GM21423 (cell line): ENCODE data around the gene ADAM15.

Experiments used
- ATAC-seq: cut with Tn5 transposase; IDR thresholded peaks from one replicate; pipeline ENCODE4 v1.9.1; 2021; ENCODE audit warnings: mild to moderate bottlenecking, moderate library complexity; ENCODE audit not compliant: unreplicated experiment

The ADAM15 gene

DNA sequence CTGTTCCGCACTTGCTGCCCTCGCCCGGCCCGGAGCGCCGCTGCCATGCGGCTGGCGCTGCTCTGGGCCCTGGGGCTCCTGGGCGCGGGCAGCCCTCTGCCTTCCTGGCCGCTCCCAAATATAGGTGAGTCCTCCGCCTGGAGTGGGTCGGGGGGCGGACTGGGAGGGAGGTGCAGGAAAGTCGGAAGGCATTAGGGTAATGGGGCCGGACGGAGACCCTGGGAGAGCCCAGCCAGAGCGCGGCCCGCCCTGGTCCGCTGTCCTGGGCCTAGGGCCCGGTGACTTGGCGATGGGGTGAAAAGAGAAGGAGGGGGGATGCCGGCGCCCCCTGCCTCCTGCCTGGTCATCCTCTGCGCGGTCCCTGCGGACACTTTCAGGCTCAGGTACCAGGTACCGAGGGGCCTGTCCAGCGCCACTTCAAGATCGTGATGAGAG lies 243 bp downstream of the ADAM15 start:
- ATAC-seq, result no peak

DNA sequence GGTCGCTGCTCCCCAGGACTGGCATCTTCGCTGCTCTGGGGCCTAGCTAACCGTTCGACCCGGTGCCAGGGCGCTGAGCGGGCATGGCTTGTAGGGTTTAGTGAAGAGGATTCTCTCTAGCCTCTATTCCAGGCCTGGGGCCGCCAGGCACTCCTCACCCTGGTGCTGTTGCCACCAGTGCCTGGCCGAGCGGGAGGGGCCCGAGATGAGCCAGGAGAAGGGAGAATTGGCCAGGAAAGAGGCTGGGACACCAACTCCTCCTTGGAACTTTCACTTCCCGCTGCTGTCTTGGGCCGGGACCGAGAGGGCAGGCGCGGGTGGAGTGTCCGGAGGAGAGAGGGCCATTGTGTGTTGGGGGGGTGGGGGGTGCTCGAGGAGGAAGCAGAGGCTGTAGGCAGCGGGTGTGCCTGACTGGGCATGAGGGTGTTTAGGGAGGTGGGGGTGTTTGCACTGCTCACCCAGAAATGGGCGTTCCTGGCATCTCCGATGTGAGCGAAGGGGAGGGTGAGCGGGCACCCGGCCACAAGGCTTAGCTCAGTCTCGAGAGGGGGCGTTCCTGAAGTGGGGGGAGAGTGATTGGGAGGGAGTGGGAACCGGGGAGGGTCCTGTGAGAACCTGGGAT lies 772 bp downstream of the ADAM15 start:
- no peak for ATAC-seq

DNA sequence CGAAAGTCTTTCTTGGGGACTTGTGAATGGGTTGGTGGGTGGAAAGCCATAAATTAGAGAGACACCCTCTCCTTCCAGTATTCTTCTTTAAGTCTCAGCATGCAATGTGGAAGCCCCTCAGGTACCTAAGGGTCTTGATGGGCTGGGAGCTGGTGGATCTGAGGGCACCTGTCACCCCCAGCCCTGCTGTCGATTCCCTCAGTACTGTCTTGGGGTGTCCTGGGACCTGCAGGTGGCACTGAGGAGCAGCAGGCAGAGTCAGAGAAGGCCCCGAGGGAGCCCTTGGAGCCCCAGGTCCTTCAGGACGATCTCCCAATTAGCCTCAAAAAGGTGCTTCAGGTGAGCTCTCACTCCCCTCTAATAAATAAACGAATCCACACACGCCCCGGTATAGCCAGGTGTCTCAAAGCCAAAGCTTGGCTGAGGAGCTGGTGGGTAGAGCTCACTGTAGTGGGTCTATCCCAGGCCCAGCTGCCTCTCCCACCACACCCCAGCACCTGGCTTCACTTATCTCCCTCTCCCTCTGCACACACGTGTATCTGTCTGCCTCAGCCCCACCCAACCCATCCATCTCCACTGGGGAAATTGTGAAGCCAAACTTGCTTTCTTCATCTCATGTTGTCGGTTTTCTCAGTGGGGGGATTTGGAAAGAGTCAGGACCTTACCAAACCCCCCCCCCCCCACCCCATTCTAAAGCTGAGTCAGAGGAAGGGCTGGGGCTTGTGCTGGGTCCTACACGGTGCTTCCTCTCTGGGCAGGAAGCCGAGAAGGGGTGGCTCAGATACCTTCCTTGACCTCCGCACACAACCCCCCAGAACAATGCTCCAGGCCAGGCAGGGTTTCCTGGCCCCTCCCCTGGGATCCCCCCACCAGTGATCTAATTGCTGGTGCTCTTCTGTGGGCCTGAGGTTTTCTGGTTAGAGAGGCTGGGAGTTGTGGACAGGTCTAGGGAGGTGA lies 1.6 kb downstream of the ADAM15 start:
- no peak for ATAC-seq

DNA sequence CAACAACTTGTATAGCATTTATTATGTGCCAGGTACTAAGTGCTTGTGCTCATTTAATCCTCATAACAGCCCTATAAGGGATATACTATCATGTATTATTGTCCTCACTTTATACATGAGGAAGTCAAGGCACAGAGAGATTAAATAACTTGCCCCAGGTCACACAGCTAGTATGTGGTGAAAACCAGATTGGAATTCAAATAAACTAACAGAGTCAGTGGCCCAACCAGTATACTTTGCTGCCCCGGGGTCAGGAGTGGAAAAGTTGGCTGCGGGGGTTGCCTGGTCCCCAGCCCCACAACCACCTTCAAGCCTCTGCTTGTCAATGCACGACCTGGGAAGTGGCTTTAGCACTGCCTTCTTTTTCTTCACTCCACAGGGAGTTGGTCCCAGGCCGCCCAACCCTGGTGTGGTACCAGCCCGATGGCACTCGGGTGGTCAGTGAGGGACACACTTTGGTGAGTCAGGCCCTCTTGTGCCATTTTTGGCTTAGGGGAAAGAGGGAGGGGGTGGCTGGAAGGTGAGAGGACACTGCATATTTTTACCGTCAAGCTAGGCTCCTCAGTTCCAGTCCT lies 2.5 kb downstream of the ADAM15 start:
- ATAC-seq, result no peak

DNA sequence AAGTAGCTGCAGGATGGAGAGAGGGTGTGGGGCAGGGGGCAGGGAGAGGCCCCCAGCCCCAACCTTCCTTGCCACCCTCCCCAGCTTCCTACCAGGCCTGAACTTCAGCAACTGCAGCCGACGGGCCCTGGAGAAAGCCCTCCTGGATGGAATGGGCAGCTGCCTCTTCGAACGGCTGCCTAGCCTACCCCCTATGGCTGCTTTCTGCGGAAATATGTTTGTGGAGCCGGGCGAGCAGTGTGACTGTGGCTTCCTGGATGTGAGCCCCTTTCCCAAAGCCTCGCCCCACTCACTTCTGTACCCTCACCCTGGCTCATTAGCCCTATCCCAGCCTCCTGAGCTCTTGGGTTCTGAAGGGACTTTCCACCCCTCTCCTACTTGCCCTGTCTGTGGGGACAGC lies 6.0 kb downstream of the ADAM15 start:
- ATAC-seq, result no peak

DNA sequence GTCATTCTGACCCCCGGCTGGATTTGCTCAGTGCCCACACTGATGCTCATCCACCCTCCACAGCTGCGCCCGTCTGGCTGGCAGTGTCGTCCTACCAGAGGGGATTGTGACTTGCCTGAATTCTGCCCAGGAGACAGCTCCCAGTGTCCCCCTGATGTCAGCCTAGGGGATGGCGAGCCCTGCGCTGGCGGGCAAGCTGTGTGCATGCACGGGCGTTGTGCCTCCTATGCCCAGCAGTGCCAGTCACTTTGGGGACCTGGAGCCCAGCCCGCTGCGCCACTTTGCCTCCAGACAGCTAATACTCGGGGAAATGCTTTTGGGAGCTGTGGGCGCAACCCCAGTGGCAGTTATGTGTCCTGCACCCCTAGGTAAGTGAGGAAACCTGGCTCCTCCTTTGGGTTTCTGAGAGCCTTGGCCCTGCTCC lies 6.7 kb downstream of the ADAM15 start:
- ATAC-seq, result no peak

DNA sequence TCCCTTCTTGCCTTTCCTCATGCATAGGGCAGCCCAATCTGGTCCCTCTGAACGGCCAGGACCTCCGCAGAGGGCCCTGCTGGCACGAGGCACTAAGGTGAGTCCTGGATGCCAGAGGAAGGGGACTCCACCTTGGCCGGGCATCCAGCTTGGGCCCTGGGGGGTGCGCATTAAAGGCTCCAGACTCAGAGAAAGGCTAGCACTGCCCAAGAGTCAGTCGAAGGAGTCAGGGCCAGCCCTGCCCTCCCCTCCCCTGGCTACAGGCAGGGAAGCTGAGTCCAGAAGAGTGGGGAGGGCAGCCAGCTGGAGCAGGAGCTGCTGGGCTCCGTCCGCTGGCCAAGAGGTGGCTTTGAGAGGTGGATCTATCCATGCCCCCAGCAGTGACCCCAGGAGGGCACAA lies 9.6 kb downstream of the ADAM15 start:
- no peak for ATAC-seq

DNA sequence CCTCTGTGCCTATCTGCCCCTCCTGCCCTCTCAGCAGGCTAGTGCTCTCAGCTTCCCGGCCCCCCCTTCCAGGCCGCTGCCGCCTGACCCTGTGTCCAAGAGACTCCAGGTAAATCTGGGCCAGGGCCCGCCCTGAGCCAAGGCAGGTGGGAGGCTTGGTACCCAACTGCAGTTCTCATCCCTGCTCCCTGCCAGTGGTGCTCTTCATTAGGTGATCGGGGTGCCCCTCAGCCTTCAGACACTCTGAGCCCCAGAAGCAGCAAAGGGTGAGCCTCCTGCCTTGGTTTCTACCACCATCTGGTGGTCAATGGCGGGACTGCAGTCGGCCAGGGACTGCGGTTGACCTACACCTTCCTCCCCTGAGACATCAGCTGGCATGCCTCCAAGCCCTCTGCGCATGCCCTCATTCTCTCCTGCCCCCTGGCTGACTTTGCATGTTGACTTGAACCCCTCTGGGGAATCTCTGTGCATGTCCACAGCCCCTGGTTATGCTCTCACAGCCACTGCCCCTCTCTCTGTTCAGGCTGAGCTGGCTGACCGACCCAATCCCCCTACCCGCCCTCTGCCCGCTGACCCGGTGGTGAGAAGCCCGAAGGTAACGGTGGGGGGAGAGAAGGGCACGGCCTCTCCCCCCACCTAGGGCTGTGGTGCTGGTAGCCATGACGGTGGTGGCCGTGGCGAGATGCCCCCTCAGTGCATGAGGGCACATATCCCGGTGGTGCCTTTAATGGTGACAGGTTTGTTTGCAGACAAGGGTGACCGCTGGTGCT lies 10.4 kb downstream of the ADAM15 start:
- ATAC-seq, result peak; percentile 46

DNA sequence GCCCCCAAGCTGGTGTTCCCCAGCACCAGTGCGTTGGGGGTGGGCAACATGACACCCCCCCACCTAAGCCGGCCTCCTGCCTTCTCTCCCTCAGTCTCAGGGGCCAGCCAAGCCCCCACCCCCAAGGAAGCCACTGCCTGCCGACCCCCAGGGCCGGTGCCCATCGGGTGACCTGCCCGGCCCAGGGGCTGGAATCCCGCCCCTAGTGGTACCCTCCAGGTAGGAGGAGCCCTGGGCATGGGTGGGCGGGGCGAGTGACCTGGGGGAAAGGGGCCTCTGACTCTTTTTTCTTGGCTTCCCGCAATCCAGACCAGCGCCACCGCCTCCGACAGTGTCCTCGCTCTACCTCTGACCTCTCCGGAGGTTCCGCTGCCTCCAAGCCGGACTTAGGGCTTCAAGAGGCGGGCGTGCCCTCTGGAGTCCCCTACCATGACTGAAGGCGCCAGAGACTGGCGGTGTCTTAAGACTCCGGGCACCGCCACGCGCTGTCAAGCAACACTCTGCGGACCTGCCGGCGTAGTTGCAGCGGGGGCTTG lies 11.1 kb downstream of the ADAM15 start:
- ATAC-seq, result no peak

DNA sequence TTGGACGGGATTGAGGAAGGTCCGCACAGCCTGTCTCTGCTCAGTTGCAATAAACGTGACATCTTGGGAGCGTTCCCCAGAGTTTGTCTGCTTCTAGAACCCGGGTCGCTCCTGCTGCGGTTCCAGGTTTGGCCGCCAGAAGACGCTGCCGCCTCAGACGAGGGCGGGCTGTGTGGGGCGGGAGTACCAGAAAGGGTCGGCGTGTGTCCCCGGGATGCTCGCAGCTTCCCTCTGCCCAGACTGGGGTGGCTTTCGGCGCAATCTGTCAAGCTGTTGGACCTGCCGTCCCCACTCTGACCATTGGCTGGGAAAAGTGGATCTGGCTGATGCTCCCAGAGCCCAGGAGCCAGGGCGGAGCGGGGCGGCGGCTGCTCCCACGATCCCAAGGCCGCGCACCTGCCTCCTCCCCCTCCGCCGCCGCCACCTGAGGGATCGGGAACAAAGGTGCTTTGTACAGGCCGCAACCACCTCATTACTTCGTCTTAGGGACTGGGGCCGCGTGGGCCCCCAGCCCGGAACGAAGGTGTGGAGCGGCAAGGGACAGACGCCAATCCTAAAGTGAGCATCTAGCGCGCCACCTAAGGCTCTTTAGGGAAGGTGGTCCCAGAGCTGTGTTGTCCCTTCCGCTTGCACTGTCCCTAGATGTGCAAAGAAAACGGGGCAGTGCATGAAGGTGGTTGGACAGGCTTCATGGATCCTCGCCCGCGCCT lies 11.7 kb downstream of the ADAM15 start:
- no peak for ATAC-seq

DNA sequence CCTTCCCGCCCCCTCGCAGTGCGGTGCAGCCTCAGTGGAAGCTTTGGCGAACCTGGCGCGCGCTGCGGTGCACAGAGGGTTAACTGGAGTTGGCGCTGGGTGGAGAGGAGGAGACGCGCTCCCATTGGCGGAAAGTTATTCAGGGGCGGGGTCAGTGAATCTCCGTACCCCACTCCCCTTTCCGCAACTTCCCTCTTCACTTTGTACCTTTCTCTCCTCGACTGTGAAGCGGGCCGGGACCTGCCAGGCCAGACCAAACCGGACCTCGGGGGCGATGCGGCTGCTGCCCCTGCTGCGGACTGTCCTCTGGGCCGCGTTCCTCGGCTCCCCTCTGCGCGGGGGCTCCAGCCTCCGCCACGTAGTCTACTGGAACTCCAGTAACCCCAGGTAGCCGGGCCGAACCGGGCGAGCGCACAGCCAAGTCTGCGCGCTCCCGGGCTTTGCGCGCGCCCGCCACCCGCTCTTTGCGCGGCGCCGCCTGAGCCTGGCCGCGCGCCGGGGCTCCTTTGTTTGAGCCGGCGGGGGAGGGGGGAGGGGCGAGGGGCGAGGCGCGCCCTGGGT lies 12.5 kb downstream of the ADAM15 start, which contains the start of gene EFNA4:
Gene EFNA4 (plus strand): TSS at position 191 of the 561 bp plus-strand sequence. CDS start 84 bp downstream, at position 275.
- peak; percentile 62 for ATAC-seq

DNA sequence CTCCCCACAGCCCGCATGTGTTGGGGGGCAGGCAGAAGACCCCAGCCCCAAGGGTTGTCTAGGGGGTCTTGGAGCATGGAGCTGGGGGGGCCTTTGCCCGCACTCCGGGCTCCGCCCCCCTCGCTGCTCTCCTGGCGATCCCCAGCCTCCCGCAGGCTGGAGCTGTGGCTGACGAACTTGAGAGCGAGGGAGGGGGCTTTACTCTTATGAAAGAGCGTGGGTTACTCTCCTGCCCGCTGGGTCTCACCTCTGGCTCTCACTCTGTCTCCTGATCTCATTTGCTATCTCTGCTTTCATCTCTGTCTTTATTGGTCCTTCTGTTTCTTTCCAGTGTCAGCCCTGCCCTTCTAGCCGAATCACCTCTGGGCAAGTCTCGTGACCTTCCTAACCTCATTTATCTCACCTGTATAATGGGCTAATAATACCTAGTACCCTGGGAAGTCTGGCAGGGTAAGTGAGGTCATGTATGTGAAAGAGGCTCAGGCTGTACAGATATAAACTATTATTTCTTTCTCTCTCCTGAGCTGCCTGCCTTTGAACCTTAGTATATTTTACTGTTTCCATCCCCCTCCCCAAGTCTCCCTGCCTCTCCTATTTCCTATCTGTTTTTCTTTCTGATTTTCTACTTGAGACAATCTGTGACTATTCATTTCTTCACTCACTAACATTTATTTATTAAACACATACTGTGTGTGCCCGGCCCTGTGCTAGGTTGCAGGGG lies 13.2 kb downstream of the ADAM15 start:
- no peak for ATAC-seq

DNA sequence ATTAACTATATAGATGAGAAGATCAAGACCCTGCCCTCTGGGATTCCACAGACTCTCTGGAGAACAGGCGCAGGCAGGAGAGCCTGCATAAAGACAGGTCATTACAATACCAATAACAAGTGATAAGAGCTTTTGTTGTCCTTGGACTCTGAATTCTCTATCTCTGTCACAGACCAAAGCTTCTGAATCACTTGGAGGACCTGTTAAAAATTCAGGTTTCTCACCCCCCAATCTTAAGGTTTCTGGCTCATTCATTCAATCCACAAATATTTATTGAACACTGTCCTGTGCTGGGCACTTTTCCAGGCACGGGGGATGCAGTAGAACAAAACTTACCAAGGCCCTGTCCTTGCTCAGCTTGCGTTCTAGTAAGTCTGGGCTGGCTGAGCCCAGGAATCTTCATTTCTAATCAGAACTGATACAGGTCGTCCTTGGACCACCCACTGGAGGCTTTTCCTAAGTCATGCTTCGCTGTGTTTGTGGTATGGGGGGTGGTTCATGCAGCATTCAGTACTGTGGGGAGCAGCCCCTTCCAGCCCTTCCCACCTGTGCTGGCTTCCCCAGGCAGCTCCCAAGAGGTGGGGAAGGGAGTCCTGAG lies 13.8 kb downstream of the ADAM15 start:
- ATAC-seq, result no peak

DNA sequence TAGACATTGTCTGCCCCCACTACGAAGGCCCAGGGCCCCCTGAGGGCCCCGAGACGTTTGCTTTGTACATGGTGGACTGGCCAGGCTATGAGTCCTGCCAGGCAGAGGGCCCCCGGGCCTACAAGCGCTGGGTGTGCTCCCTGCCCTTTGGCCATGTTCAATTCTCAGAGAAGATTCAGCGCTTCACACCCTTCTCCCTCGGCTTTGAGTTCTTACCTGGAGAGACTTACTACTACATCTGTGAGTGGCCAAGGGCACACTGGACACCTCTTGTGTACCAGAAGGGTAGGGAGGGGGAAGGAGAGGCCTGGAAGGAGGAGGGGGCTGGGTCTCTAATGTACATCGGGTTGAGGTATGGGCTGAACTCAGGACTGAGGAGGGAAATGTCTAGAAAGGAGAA lies 15.7 kb downstream of the ADAM15 start:
- no peak for ATAC-seq

DNA sequence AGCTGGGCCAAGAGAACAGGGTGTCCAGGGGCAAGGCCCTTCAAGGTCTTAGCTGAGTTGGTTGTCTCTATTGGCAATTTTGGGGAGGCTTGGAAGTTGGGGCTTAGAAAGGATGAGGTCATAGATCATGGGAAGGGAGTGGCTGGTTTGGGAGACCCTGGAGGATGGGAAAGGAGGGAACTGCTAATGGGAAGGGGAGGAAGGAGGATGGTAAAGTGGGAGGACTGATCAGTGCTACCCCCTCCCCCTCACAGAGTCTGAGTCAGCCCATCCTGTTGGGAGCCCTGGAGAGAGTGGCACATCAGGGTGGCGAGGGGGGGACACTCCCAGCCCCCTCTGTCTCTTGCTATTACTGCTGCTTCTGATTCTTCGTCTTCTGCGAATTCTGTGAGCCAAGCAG lies 17.5 kb downstream of the ADAM15 start:
- no peak for ATAC-seq

DNA sequence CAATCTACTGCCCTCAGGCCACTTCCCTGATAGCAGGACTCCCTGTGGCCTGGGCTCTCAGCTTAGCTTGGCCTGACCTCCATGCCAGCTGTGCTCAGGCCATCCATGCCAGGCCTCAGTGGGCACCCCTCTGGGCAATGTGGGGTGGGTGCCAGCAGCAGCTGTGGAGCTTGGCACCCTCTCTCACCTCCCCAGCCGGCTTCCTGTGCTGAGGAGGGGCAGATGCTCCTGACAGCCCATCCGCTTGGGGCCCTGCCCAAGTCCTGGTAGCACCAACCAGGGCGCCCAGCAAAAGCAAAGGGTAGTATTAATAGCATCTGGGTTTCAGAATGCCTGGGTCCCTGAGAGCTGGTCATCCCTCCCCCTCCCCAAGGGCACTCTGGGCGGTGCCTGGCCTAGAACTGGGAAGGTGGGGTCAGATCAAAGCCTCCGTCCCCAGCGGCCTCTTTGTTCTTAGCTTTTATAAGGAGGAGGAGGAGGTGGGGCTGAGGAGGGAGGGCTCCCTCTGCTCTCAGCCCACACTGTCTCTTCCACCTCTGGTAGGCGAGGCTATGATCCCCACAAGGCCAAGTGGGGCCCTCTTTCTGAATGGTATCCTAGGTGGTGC lies 18.5 kb downstream of the ADAM15 start:
- ATAC-seq, result no peak

DNA sequence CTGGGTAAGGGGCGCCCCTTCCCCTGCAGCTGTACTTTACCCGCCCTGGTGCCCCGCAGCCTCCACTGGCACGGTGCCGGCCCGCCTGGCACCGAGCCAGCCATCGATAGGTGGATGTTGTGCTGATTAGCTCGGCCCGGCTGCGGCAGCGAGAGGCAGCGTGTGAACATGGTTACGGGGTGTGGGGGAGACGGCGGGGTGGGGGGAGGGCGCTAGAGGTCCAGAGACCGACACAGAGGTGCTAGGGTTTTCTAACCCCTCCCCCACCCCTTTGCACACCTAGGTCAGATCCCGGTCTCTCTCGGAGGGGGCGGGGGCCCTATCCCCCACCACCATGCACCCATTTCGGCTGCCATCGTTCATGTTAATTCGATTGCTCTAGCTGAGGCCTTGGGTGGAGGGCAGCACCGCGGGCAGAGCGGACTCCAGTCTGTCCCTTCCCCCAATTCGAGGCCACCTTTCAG lies 19.1 kb downstream of the ADAM15 start:
- no peak for ATAC-seq
